Heart left ventricle (tissue), 13 donors: ENCODE results near the gene NEK10.

ENCODE experiments used
- CTCF ChIP-seq, 12 donors: fragments of 200-600 bp; sonication (generic) in 4 of 12; IDR thresholded peaks; one replicate each; pipeline versions ENCODE4 v1.5.0 to v1.8.0; 2018 to 2022; ENCODE audit warnings: antibody characterized with exemption in 12 of 12, mild to moderate bottlenecking in 5 of 12
- POLR2A ChIP-seq, 2 donors: fragments of 450-650 bp; IDR thresholded peaks; one replicate each; pipeline ENCODE4 v1.6.1; 2017; ENCODE audit warnings: antibody characterized with exemption in 2 of 2, mild to moderate bottlenecking in 2 of 2, moderate library complexity in 2 of 2
- donor health status: ischemic (EF 13 %, LVEDD 7.1; RV severe dilation, severe dysfunction).
- donor health status: DM: no; HTN: yes; CAD: no.
- donor health status: DM: no; HTN: no; CAD: no.
- donor health status: ischemic (EF 25% LVEDD 6.9; RV normal size, moderate dysfunction).
- donor health status: ischemic (EF 25% LVEDD 5.7; RV mildly dilated, moderate dysfunction).
- donor health status: ischemic (EF 35%, LVEDD 5.7; RV mildly dilated, moderate dysfunction).
- donor health status: nonischemic (EF 11% LVEDD 7.7; RV severe dilation, severe dysfunction).
- donor health status: DM: yes; HTN: yes; CAD: no.
- donor health status: PGD.
- donor health status: ischemic (EF 29% LVEDD 5.4; RV normal size, mild dysfunction).
- donor health status: nonischemic (EF 23%, LVEDD 6.1; RV moderate dilation, normal function).

- no peak for TF ChIP-seq CTCF (IDR thresholded peaks at IDR 0.05)
- no peak for TF ChIP-seq POLR2A (IDR thresholded peaks at IDR 0.05)
Observed at GRCh38 chr3:27080258-27080525, 289.0 kb downstream of the NEK10 start.
